GM12878 (cell line): ENCODE results near the gene IFNK. TPM values are rescaled to one million over a fixed set of nuclear protein-coding genes. Genes with fewer than 3 reads are reported as not detected.

Experiments used
- CBFB ChIP-seq: IDR thresholded peaks from 2 replicates; pipeline ENCODE4 v1.6.1; 2016; ENCODE audit warnings: antibody characterized with exemption, low read depth
- CHD4 ChIP-seq: fragments of 200-600 bp; sonication (generic); IDR thresholded peaks from 2 replicates; pipeline ENCODE4 v1.6.1; 2016; ENCODE audit warnings: mild to moderate bottlenecking
- ELK1 ChIP-seq: IDR thresholded peaks from 2 replicates; pipeline ENCODE4 v1.6.1; 2012; ENCODE audit warnings: low read depth, low read length, improper control_type of control experiment
- KLF5 ChIP-seq: fragments of 450-650 bp; IDR thresholded peaks from 2 replicates; pipeline ENCODE4 v1.6.1; 2014; ENCODE audit warnings: mild to moderate bottlenecking; ENCODE audit not compliant: partially characterized antibody
- NR2C1 ChIP-seq: fragments of 450-650 bp; IDR thresholded peaks from 2 replicates; pipeline ENCODE4 v1.6.1; 2017; ENCODE audit warnings: antibody characterized with exemption, mild to moderate bottlenecking, moderate library complexity
- RELA ChIP-seq: fragments of 450-650 bp; IDR thresholded peaks from 2 replicates; pipeline ENCODE4 v1.8.0; 2014; ENCODE audit warnings: borderline replicate concordance; ENCODE audit not compliant: partially characterized antibody
- polyA plus RNA-seq, 11 experiments: library from polyadenylated mRNA; depleted of rRNA in 4 of 11; unstranded in 6 of 11; stranded (reverse) in 5 of 11; fragments of >200 nt; fragmentation: Nextera tagmentation in 4 of 11; fragmentation: Illumina TruSeq in 1 of 11; extraction: Ambion mirVana in 4 of 11; extraction: Trizol in 1 of 11; gene quantifications; 1 replicate in 1 of 11; 2 replicates in 10 of 11; pipeline versions ENCODE4 v1.2.1 to v1.2.3, GENCODE V29; 2011 to 2016; ENCODE audit warnings: inconsistent platforms in 2 of 11, missing spikeins in 2 of 11, low read depth in 1 of 11
- total RNA-seq, 4 experiments: library from RNA; depleted of rRNA in 3 of 4; stranded (reverse); fragments of >200 nt in 3 of 4; fragmentation: Illumina TruSeq in 1 of 4; extraction: Trizol in 1 of 4; gene quantifications; 2 replicates each; pipeline versions ENCODE4 v1.2.1 to v1.2.3, GENCODE V29; 2013 to 2021
- TF ChIP-seq, protein P1 (sequence below): fragments of 150-350 bp; IDR thresholded peaks from 2 replicates; pipeline ENCODE4 v1.6.1; 2016; ENCODE audit warnings: low read depth, low read length
- TF ChIP-seq, protein P2 (sequence below): IDR thresholded peaks from 2 replicates; pipeline ENCODE4 v1.6.1; 2011; ENCODE audit warnings: borderline replicate concordance, low read depth, mild to moderate bottlenecking, moderate library complexity, low read length; ENCODE audit not compliant: insufficient read depth, poor library complexity, severe bottlenecking

IFNK gene
- total and polyA plus RNA-seq, 10 of the 15 experiments (the other 5 are each of a cell fraction or from before 2014, with no cell fraction given) = 0.06 TPM; not detected in 9

GRCh38 chr9:27538647-27539046 is 14.6 kb downstream of the IFNK start (continued):
- TF ChIP-seq, protein P1, sequence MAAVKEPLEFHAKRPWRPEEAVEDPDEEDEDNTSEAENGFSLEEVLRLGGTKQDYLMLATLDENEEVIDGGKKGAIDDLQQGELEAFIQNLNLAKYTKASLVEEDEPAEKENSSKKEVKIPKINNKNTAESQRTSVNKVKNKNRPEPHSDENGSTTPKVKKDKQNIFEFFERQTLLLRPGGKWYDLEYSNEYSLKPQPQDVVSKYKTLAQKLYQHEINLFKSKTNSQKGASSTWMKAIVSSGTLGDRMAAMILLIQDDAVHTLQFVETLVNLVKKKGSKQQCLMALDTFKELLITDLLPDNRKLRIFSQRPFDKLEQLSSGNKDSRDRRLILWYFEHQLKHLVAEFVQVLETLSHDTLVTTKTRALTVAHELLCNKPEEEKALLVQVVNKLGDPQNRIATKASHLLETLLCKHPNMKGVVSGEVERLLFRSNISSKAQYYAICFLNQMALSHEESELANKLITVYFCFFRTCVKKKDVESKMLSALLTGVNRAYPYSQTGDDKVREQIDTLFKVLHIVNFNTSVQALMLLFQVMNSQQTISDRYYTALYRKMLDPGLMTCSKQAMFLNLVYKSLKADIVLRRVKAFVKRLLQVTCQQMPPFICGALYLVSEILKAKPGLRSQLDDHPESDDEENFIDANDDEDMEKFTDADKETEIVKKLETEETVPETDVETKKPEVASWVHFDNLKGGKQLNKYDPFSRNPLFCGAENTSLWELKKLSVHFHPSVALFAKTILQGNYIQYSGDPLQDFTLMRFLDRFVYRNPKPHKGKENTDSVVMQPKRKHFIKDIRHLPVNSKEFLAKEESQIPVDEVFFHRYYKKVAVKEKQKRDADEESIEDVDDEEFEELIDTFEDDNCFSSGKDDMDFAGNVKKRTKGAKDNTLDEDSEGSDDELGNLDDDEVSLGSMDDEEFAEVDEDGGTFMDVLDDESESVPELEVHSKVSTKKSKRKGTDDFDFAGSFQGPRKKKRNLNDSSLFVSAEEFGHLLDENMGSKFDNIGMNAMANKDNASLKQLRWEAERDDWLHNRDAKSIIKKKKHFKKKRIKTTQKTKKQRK = no peak
- TF ChIP-seq RELA (no peak), NR2C1 (no peak), CHD4 (no peak), ELK1 (no peak), CBFB (no peak), KLF5 (no peak)
- TF ChIP-seq, protein P2, sequence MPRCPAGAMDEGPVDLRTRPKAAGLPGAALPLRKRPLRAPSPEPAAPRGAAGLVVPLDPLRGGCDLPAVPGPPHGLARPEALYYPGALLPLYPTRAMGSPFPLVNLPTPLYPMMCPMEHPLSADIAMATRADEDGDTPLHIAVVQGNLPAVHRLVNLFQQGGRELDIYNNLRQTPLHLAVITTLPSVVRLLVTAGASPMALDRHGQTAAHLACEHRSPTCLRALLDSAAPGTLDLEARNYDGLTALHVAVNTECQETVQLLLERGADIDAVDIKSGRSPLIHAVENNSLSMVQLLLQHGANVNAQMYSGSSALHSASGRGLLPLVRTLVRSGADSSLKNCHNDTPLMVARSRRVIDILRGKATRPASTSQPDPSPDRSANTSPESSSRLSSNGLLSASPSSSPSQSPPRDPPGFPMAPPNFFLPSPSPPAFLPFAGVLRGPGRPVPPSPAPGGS = no peak
- TF ChIP-seq, all 136 proteins: peak for 8
